Upper lobe of left lung (tissue), 6 donors: ENCODE measurements around the gene ZSWIM1. TPM values are rescaled to one million over a fixed set of nuclear protein-coding genes. Genes with fewer than 3 reads are reported as not detected.

ENCODE experiments used
- ATAC-seq, 2 donors: fragments of 200-7000 bp; cut with Tn5 transposase; one replicate each; pipeline ENCODE4 v1.9.1; 2022; ENCODE audit warnings: mild to moderate bottlenecking in 2 of 2, moderate library complexity in 2 of 2; ENCODE audit not compliant: low FRiP score in 2 of 2
- DNase-seq, 2 donors: peaks; one replicate each; pipeline ENCODE4 v3.0.0-alpha.2; 2019 to 2020
- H3K27ac ChIP-seq, 4 donors: fragments of 200-600 bp; sonication (generic); one replicate each; pipeline ENCODE4 v1.5.1; 2016 to 2019
- H3K27me3 ChIP-seq, 4 donors: fragments of 200-600 bp; sonication (generic); one replicate each; pipeline ENCODE4 v1.5.1; 2017 to 2019
- H3K36me3 ChIP-seq, 4 donors: fragments of 200-600 bp; sonication (generic); one replicate each; pipeline ENCODE4 v1.5.1; 2016 to 2019
- H3K4me1 ChIP-seq, 4 donors: fragments of 200-600 bp; sonication (generic); one replicate each; pipeline ENCODE4 v1.5.1; 2018 to 2019
- H3K4me3 ChIP-seq, 4 donors: fragments of 200-600 bp; sonication (generic); one replicate each; pipeline ENCODE4 v1.5.1; 2017 to 2019; ENCODE audit warnings: mild to moderate bottlenecking in 2 of 4, moderate library complexity in 1 of 4
- H3K9me3 ChIP-seq, 4 donors: fragments of 200-600 bp; sonication (generic); one replicate each; pipeline ENCODE4 v1.5.1; 2018 to 2019
- CTCF ChIP-seq, 6 experiments: fragments of 450-650 bp in 4 of 6; fragments of 200-600 bp in 2 of 6; sonication (generic) in 2 of 6; IDR thresholded peaks; one replicate each; pipeline ENCODE4 v1.5.1; 2016 to 2019; ENCODE audit warnings: antibody characterized with exemption in 6 of 6
- EP300 ChIP-seq, 4 donors: sonication (generic); formaldehyde crosslinking; IDR thresholded peaks; one replicate each; pipeline ENCODE4 v1.5.1; 2017; ENCODE audit warnings: antibody characterized with exemption in 4 of 4, control low read depth in 2 of 4
- POLR2A ChIP-seq, 4 donors: fragments of 450-650 bp; IDR thresholded peaks; one replicate each; pipeline ENCODE4 v1.5.1; 2016 to 2017; ENCODE audit warnings: antibody characterized with exemption in 4 of 4, mild to moderate bottlenecking in 2 of 4
- POLR2AphosphoS5 ChIP-seq, 2 donors: sonication (generic); formaldehyde crosslinking; IDR thresholded peaks; one replicate each; pipeline ENCODE4 v1.5.1; 2017; ENCODE audit warnings: antibody characterized with exemption in 2 of 2
- WGBS, 2 donors: methylation state at CpG; one replicate each; pipeline ENCODE4 v1.1.5; 2017 to 2018; 5-methylcytosine and 5-hydroxymethylcytosine counted together
- total RNA-seq, 6 donors: library from RNA; depleted of rRNA in 4 of 6; stranded (reverse); fragments of >200 nt in 4 of 6; gene quantifications; one replicate each; pipeline versions ENCODE4 v1.1.0 to v1.2.1, GENCODE V29; 2016 to 2021
- donor health status: DM: no; HTN: no; CAD: no; lungs with moderate emphysema.
- donor health status: DM: no; HTN: yes; CAD: no; lungs with severe emphysema.

ZSWIM1 gene
- total RNA-seq, 6 donors from 2014 or later: 4.2 to 9.7 (median 8.6) TPM

GRCh38 chr20:45911486-45912343 is 30.7 kb downstream of the ZSWIM1 start, which contains the start of gene PLTP:
Gene PLTP (minus strand): TSS chr20:45912155. CDS start chr20:45911452, 703 bp downstream.
- Histone ChIP-seq H3K4me1 (peaks cover 18 to 44% (median 29%) of the 10 kb centered on the region in 4 donors), H3K4me3 (peak within 1 kb of the TSS; percentile 33 to 51 (median 46)), H3K27ac (peak within 1 kb of the TSS; percentile 54 to 86 (median 77)), H3K27me3 (no peaks in the 10 kb centered on the region), H3K9me3 (no peaks in the 10 kb centered on the region), H3K36me3 (peaks cover 0 to 4% (median 0%) of the 10 kb centered on the region in 4 donors)
- TF ChIP-seq POLR2A (IDR thresholded peaks at IDR 0.05) (peak in 1 of 4 donors; percentile 89), CTCF (IDR thresholded peaks at IDR 0.05) (no peak), EP300 (IDR thresholded peaks at IDR 0.05) (no peak), POLR2AphosphoS5 (IDR thresholded peaks at IDR 0.05) (peak in 1 of 2 donors; percentile 53)
- DNase-seq (peak; percentile 41 to 91), ATAC-seq (peak; percentile 16 to 69)
- WGBS, 2 donors: 3 to 5% methylated on average over 13 to 42 of the region's 58 CpGs

GRCh38 chr20:45912344-45912682 is 31.3 kb downstream of the ZSWIM1 start:
- Histone ChIP-seq H3K27ac (peak overlapping the region; percentile 54 to 86 (median 77)), H3K4me1 (peaks cover 18 to 44% (median 29%) of the 10 kb centered on the region in 4 donors), H3K9me3 (no peaks in the 10 kb centered on the region), H3K27me3 (no peaks in the 10 kb centered on the region), H3K4me3 (peak overlapping the region in 3 of 4 donors; percentile 44 to 51 (median 48)), H3K36me3 (peaks cover 0 to 4% (median 0%) of the 10 kb centered on the region in 4 donors)
- ATAC-seq (no peak), DNase-seq (no peak)
- TF ChIP-seq CTCF (IDR thresholded peaks at IDR 0.05): no peak
- no peak for TF ChIP-seq POLR2A (IDR thresholded peaks at IDR 0.05)
- TF ChIP-seq EP300 (IDR thresholded peaks at IDR 0.05): no peak
- TF ChIP-seq POLR2AphosphoS5 (IDR thresholded peaks at IDR 0.05): no peak
- 19 to 24% methylated on average over 3 to 4 of the region's 4 CpGs for WGBS, 2 donors

GRCh38 chr20:45913116-45913515 is 32.1 kb downstream of the ZSWIM1 start:
- ATAC-seq: no peak
- H3K27ac ChIP-seq: peak overlapping the region in 1 of 4 donors; percentile 82
- peaks cover 20 to 49% (median 30%) of the 10 kb centered on the region in 4 donors for H3K4me1 ChIP-seq
- TF ChIP-seq POLR2AphosphoS5 (IDR thresholded peaks at IDR 0.05): no peak
- H3K9me3 ChIP-seq: no peaks in the 10 kb centered on the region
- 49 to 54% methylated on average over 5 of the region's 5 CpGs for WGBS, 2 donors
- no peak overlapping the region for H3K4me3 ChIP-seq
- no peak for DNase-seq
- H3K36me3 ChIP-seq: no peaks in the 10 kb centered on the region
- H3K27me3 ChIP-seq: no peaks in the 10 kb centered on the region

- Histone ChIP-seq H3K4me1 (peaks cover 16 to 51% (median 37%) of the 10 kb centered on the region in 4 donors), H3K4me3 (no peak overlapping the region), H3K36me3 (no peaks in the 10 kb centered on the region), H3K9me3 (no peaks in the 10 kb centered on the region), H3K27me3 (no peaks in the 10 kb centered on the region), H3K27ac (peak overlapping the region; percentile 49 to 84 (median 65))
- 50 to 72% methylated on average over 5 of the region's 5 CpGs for WGBS, 2 donors
- ATAC-seq (peak in 1 of 2 donors; percentile 66), DNase-seq (no peak)
- TF ChIP-seq EP300 (IDR thresholded peaks at IDR 0.05) (no peak), CTCF (IDR thresholded peaks at IDR 0.05) (no peak), POLR2A (IDR thresholded peaks at IDR 0.05) (no peak), POLR2AphosphoS5 (IDR thresholded peaks at IDR 0.05) (no peak)
These were observed 36.7 kb downstream of the ZSWIM1 start for GRCh38 chr20:45917790-45918141.

- Histone ChIP-seq H3K9me3 (no peaks in the 10 kb centered on the region), H3K27me3 (no peaks in the 10 kb centered on the region), H3K36me3 (no peaks in the 10 kb centered on the region), H3K27ac (peak overlapping the region; percentile 49 to 84 (median 65)), H3K4me3 (no peak overlapping the region), H3K4me1 (peaks cover 16 to 48% (median 36%) of the 10 kb centered on the region in 4 donors)
- no peak for DNase-seq
- WGBS, 2 donors: 64 to 70% methylated on average over 5 of the region's 5 CpGs
- TF ChIP-seq CTCF (IDR thresholded peaks at IDR 0.05): no peak
- peak in 1 of 2 donors; percentile 67 for TF ChIP-seq POLR2AphosphoS5 (IDR thresholded peaks at IDR 0.05)
- TF ChIP-seq POLR2A (IDR thresholded peaks at IDR 0.05): peak in 1 of 4 donors; percentile 26
- TF ChIP-seq EP300 (IDR thresholded peaks at IDR 0.05): no peak
- peak in 1 of 2 donors; percentile 52 for ATAC-seq
These were observed 37.2 kb downstream of the ZSWIM1 start for GRCh38 chr20:45918182-45918737.
